GM12872 (cell line): Measurements from ENCODE around the gene IMPA2.

ENCODE experiments used
- CTCF ChIP-seq: IDR thresholded peaks from 3 replicates; pipeline ENCODE4 v1.5.1; 2011; ENCODE audit warnings: low read depth, mild to moderate bottlenecking, low read length, moderate library complexity; ENCODE audit not compliant: insufficient read depth

Gene IMPA2

GRCh38 chr18:11994336-11994702 lies 13.0 kb downstream of the IMPA2 start:
- no peak for TF ChIP-seq CTCF

- TF ChIP-seq CTCF: no peak
Measured at GRCh38 chr18:11994703-11995444, 13.6 kb downstream of the IMPA2 start.

GRCh38 chr18:11995445-11996189 lies 14.3 kb downstream of the IMPA2 start:
- TF ChIP-seq CTCF: peak; percentile 88

GRCh38 chr18:11996190-11996754 lies 15.0 kb downstream of the IMPA2 start:
- no peak for TF ChIP-seq CTCF

- TF ChIP-seq CTCF: no peak
Measured at GRCh38 chr18:11996907-11997306, 15.6 kb downstream of the IMPA2 start.

- no peak for TF ChIP-seq CTCF
Measured at GRCh38 chr18:11997466-11997865, 16.2 kb downstream of the IMPA2 start.

- no peak for TF ChIP-seq CTCF
Measured at GRCh38 chr18:11998193-11998592, 16.9 kb downstream of the IMPA2 start.
